Activated naive CD8-positive, alpha-beta T cell treated with anti-CD3 and anti-CD28 coated beads, Interleukin-2, amount 10 ng/mL, durations not matched to agents 7 days and 5 days (primary cell): ENCODE data around the gene DLG1. TPM values are rescaled to one million over a fixed set of nuclear protein-coding genes. Genes with fewer than 3 reads are reported as not detected.

Experiments used
- ATAC-seq: fragments of 150-1000 bp; cut with Tn5 transposase; one replicate; pipeline ENCODE4 v1.10.0; 2021; ENCODE audit warnings: low read depth, moderate library complexity
- POLR2A ChIA-PET: fragments of 350-600 bp; sonication (Branson Sonifier 250); formaldehyde crosslinking; loops from one replicate; lab custom pipeline; 2021; ENCODE audit warnings: antibody characterized with exemption; lab: Charles Lee
- DNase-seq: peaks from one replicate; pipeline ENCODE4 v3.0.0; 2021
- H3K27ac Mint-ChIP-seq: one replicate; pipeline ENCODE4 v1.8.0; 2022; ENCODE audit warnings: mild to moderate bottlenecking, mixed read lengths
- H3K27me3 Mint-ChIP-seq: one replicate; pipeline ENCODE4 v1.8.0; 2022; ENCODE audit warnings: mild to moderate bottlenecking, moderate library complexity, mixed read lengths
- H3K36me3 Mint-ChIP-seq: one replicate; pipeline ENCODE4 v1.8.0; 2021; ENCODE audit warnings: mild to moderate bottlenecking, mixed read lengths
- H3K4me1 Mint-ChIP-seq: one replicate; pipeline ENCODE4 v1.8.0; 2021; ENCODE audit warnings: mixed read lengths
- H3K4me3 Mint-ChIP-seq: one replicate; pipeline ENCODE4 v1.8.0; 2022; ENCODE audit warnings: mild to moderate bottlenecking, moderate library complexity, mixed read lengths
- H3K9me3 Mint-ChIP-seq: one replicate; pipeline ENCODE4 v1.8.0; 2021; ENCODE audit warnings: mixed read lengths
- total RNA-seq, 2 experiments: library from RNA; stranded (reverse); gene quantifications; one replicate each; pipeline ENCODE4 v1.2.3, GENCODE V29; 2021

Gene DLG1
- total RNA-seq, 2 experiments from 2014 or later: 83.4 to 86.5 TPM

DNA sequence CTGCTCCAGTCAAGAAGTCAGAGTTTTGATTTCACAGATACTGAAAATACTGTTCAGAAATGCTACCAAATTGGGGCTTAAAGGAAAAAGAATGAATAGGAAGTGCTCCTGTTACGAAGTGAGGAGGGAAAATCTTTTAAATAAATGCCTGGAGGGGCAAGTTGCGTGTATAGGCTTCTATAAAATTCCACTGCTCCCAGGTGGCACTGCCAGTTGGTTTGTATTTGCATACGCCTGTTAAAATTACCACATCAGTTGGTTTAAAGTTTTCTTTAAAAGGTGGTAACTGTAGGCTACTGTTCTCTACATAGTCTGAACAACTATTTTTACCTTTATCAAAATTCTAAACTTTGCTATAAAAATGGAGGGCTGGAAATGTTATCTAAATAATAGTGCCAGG is 123.5 kb downstream of the DLG1 start:
- no peak for DNase-seq
- Mint-ChIP-seq H3K27me3 (no peaks in the 10 kb centered on the region), H3K4me3 (no peak overlapping the region), H3K9me3 (no peaks in the 10 kb centered on the region), H3K4me1 (peaks cover 2% of the 10 kb centered on the region), H3K36me3 (peaks cover 5% of the 10 kb centered on the region), H3K27ac (no peak overlapping the region)
- POLR2A ChIA-PET: no interaction called here
- no peak for ATAC-seq

DNA sequence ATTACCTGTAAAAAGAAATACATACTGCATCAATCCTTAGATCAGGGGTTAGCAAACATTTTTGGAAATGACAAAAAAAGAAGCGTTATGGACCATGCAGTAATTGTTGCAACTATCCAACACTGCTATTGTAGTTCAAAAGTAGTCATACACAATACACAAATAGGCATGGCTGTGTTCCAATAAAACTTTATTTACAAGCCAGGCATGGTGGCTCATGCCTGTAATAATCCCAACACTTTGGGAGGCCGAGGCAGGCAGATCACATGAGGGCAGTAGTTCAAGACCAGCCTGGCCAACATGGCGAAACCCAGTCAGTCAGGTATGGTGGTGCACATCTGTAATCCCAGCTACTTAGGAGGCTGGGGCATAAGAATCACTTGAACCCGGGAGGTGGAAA is 124.8 kb downstream of the DLG1 start:
- POLR2A ChIA-PET: no interaction called here
- Mint-ChIP-seq H3K4me3 (no peak overlapping the region), H3K36me3 (peaks cover 5% of the 10 kb centered on the region), H3K9me3 (no peaks in the 10 kb centered on the region), H3K27me3 (no peaks in the 10 kb centered on the region), H3K27ac (no peak overlapping the region), H3K4me1 (peaks cover 2% of the 10 kb centered on the region)
- DNase-seq (no peak), ATAC-seq (no peak)

DNA sequence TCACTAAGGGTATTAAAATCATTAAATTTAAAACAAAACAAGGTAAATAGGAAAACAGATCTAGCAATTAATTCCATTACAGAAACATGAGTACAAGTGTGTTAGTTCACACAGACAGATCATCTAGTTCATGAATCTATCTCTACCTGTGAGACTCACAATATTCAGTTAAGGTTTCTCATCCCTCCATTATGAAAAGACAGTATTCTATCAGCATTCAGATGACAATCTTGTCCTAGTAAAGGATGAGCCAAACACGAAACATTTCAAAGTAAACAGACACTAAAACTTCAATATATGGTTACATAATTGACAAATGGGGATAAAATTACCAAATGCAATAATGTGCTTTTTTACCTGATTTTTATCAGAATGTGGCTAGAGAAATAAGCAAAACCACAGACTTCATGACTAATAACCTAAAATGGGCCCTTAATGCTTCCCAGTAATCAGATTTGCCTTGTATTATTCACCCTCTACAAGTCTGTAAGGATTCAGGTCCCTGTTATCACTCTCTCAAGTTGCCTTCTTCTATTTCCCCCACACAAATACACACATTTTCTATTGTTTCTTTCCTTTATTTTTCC is 126.8 kb downstream of the DLG1 start:
- no peak for DNase-seq

DNA sequence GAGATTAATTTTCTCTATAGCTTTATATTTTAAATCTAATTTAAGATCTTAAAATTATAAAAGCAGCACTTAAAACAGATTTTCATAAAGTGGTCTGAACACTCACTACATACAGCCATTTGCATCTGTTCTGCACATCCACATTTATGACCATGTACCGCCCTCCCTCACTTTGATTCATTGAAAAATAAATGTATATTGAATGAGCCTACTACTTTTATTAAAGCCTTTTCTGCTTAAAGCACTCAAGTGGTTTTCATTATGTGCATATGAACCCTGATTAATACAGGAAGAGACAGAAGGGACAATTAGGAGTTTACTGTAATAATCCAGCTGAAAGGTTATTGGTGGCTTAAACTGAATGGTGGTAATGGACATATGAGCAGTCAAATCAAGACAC is 129.4 kb downstream of the DLG1 start:
- H3K4me1 Mint-ChIP-seq: peaks cover 3% of the 10 kb centered on the region
- ATAC-seq (no peak), DNase-seq (no peak)
- no peak overlapping the region for H3K27ac Mint-ChIP-seq
- H3K9me3 Mint-ChIP-seq: no peaks in the 10 kb centered on the region
- H3K27me3 Mint-ChIP-seq: no peaks in the 10 kb centered on the region
- peaks cover 17% of the 10 kb centered on the region for H3K36me3 Mint-ChIP-seq
- POLR2A ChIA-PET: no interaction called here
- H3K4me3 Mint-ChIP-seq: no peak overlapping the region

More for the DNA sequence above, 126.8 kb downstream of the DLG1 start:
- Mint-ChIP-seq H3K36me3 (peaks cover 9% of the 10 kb centered on the region), H3K27ac (no peak overlapping the region), H3K27me3 (no peaks in the 10 kb centered on the region), H3K9me3 (no peaks in the 10 kb centered on the region), H3K4me3 (no peak overlapping the region), H3K4me1 (peaks cover 4% of the 10 kb centered on the region)
- ATAC-seq: no peak
- POLR2A ChIA-PET: no interaction called here

DNA sequence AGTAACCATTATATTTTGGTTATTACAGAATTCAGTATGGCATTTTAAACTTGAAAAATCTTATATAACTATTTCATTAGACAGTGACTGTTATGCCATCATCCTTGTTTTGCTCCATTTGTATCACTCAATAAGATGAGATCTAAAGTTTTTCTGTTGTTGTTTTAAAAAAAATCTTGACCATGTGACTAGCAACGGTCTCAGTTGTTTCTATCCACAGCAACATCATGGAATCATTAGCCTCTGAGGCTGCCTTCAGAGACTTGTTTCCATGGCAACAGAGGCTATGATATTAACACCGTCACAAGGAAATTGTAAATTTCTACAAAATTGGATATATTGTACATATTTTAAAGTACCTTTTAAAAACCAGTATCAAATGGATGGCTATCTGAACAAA is 129.8 kb downstream of the DLG1 start:
- H3K4me1 Mint-ChIP-seq: peaks cover 3% of the 10 kb centered on the region
- no peaks in the 10 kb centered on the region for H3K27me3 Mint-ChIP-seq
- H3K36me3 Mint-ChIP-seq: peaks cover 18% of the 10 kb centered on the region
- DNase-seq (no peak), ATAC-seq (no peak)
- no peak overlapping the region for H3K27ac Mint-ChIP-seq
- no peaks in the 10 kb centered on the region for H3K9me3 Mint-ChIP-seq
- no peak overlapping the region for H3K4me3 Mint-ChIP-seq
- POLR2A ChIA-PET: no interaction called here

DNA sequence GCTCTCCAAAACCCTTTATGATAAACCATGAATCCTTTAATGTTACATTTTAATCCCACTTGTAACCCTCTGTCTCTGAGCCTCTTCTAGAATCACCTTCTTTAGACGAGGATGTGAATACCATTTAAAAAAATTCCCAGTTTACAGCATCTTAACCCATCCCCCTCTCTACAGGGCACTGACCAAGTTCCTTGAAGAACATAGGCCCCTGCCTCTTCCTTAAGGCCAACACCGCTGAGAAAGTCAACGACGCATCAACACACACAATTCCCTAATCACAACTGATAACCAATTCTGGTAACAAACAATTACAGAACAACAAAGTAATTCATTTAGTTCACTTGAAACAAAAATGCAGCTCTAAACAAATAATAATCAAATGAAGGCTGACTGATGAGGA is 130.3 kb downstream of the DLG1 start:
- Mint-ChIP-seq H3K36me3 (peaks cover 20% of the 10 kb centered on the region), H3K27ac (no peak overlapping the region), H3K9me3 (peaks cover 2% of the 10 kb centered on the region), H3K4me1 (peaks cover 5% of the 10 kb centered on the region), H3K4me3 (no peak overlapping the region), H3K27me3 (no peaks in the 10 kb centered on the region)
- ATAC-seq (no peak), DNase-seq (no peak)
- POLR2A ChIA-PET: no interaction called here

DNA sequence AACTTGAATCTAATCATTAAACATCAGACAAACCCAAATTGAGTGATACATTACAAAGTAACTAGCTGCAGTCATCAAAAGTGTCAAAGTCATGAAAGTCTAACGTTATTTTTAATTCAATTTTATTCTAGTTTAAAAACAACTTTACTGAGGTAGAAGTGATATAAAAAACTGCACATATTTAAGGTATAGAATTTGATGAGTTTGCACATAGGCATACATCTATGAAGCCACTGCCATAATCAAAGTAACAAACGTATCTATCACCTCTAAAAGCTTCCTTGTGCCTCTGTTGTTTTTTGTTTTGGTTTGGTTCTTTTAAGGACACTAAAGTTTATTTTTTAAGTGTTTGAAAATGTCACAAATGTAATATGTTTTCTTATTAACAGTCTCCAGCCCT is 130.9 kb downstream of the DLG1 start:
- peaks cover 25% of the 10 kb centered on the region for H3K36me3 Mint-ChIP-seq
- H3K4me3 Mint-ChIP-seq: no peak overlapping the region
- no peak for DNase-seq
- peaks cover 7% of the 10 kb centered on the region for H3K4me1 Mint-ChIP-seq
- POLR2A ChIA-PET: no interaction called here
- no peak for ATAC-seq
- no peaks in the 10 kb centered on the region for H3K27me3 Mint-ChIP-seq
- no peak overlapping the region for H3K27ac Mint-ChIP-seq
- H3K9me3 Mint-ChIP-seq: peaks cover 2% of the 10 kb centered on the region

DNA sequence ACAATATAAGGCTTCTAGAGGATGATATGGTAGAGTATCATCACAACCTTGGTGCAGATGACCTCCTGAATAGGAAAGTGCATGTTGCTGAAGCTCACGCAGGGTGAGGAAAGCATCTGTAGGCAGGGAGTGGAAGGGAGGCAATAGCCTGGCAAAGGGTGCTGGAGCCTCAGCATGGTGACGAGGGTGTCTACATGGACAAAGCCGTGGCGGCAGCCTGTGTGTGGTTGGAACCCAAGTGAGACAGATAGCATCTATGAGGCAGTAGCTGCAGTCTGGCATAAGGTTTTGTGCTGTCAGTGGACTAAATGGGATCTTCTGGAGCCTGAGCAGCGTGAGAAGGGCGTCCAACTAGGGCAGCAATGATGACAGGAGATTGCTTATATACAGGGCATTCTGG is 132.5 kb downstream of the DLG1 start:
- no peak overlapping the region for H3K27ac Mint-ChIP-seq
- peaks cover 7% of the 10 kb centered on the region for H3K4me1 Mint-ChIP-seq
- no peaks in the 10 kb centered on the region for H3K27me3 Mint-ChIP-seq
- POLR2A ChIA-PET: no interaction called here
- H3K9me3 Mint-ChIP-seq: peaks cover 2% of the 10 kb centered on the region
- DNase-seq (no peak), ATAC-seq (no peak)
- peaks cover 25% of the 10 kb centered on the region for H3K36me3 Mint-ChIP-seq
- no peak overlapping the region for H3K4me3 Mint-ChIP-seq

DNA sequence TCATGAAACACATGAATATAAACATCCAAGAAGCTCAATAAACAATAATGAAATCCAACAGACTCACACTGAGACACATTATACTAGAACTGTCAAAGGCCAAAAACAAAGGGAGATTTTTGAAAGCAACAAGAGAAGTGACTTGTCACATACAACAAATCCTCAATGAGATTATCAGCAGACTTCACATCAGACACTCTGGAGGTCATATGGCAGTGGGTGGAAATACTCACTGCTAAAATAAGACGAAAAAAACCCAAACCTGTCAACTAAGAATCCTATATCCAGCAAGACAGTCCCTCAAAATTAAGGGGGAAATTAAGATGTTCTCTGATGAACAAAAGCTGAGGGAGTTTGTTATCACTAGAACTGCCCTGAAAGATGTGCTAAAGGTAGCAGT is 143.4 kb downstream of the DLG1 start:
- Mint-ChIP-seq H3K36me3 (peaks cover 45% of the 10 kb centered on the region), H3K27me3 (no peaks in the 10 kb centered on the region), H3K27ac (no peak overlapping the region), H3K9me3 (peaks cover 21% of the 10 kb centered on the region), H3K4me1 (no peaks in the 10 kb centered on the region), H3K4me3 (no peak overlapping the region)
- POLR2A ChIA-PET: no interaction called here
- DNase-seq (no peak), ATAC-seq (no peak)

DNA sequence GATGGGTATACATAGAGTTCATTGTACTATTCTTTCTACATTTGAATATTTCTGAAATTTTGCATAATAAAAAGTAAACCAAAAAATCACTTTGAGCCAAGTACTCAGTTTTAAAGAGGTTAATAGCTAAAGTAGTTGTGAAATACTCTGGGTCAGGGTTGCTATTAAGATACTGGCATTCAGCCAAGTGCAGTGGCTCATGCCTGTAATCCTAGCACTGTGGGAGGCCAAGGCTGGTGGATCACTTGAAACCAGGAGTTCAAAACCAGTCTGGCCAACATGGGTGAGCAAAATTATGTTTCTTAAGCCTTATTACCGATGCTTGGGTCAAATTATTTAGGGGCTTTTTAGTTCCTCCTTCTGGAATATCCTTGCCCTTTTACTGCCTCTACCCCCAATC is 146.8 kb downstream of the DLG1 start:
- Mint-ChIP-seq H3K9me3 (peaks cover 12% of the 10 kb centered on the region), H3K36me3 (peaks cover 39% of the 10 kb centered on the region)
- no peak for DNase-seq

DNA sequence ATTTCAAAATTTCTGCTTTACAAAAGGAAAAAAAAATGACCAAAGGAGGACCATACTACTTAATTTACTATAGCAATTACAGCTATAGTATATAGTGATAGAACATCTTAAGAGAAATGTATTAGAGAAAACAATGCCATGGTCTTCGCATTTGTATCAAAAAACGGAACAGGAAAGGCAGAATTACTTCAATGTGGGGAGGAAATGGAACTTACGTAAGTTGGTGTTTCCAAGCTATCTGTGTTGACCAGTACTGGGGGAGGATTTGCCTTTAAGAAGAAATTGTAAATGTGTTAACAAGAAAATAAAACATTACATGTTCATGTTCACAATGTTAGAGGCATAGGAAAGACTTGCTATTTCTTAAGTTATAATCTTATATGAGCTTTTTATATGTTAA is 148.9 kb downstream of the DLG1 start:
- POLR2A ChIA-PET: no interaction called here
- peaks cover 7% of the 10 kb centered on the region for H3K4me1 Mint-ChIP-seq
- DNase-seq (no peak), ATAC-seq (no peak)
- no peak overlapping the region for H3K4me3 Mint-ChIP-seq
- H3K27ac Mint-ChIP-seq: no peak overlapping the region
- H3K36me3 Mint-ChIP-seq: peaks cover 33% of the 10 kb centered on the region
- no peaks in the 10 kb centered on the region for H3K27me3 Mint-ChIP-seq
- peaks cover 4% of the 10 kb centered on the region for H3K9me3 Mint-ChIP-seq

More for the DNA sequence above, 146.8 kb downstream of the DLG1 start:
- POLR2A ChIA-PET: no interaction called here
- H3K4me3 Mint-ChIP-seq: no peak overlapping the region
- H3K4me1 Mint-ChIP-seq: peaks cover 4% of the 10 kb centered on the region
- H3K27me3 Mint-ChIP-seq: no peaks in the 10 kb centered on the region
- H3K27ac Mint-ChIP-seq: no peak overlapping the region
- ATAC-seq: no peak

DNA sequence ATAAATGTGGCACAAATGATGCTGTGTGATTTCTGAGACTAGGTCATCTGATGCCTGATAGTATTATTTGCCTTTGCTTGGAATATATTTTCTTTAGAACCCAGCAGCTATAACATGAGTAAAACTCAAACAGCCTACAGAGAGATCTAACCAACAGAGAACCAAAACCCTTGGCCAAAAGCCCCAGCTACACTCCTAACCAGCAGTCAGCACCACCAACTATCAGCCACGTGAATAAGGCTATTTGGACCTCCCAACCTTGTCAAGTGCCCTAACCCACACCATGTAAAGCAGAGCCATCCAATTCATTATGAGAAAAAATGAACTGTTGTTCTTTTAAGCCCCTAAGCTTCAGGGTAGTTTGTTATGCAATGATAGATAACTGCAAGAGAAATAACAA is 154.2 kb downstream of the DLG1 start:
- H3K27me3 Mint-ChIP-seq: no peaks in the 10 kb centered on the region
- ATAC-seq (no peak), DNase-seq (no peak)
- H3K4me3 Mint-ChIP-seq: no peak overlapping the region
- H3K9me3 Mint-ChIP-seq: peaks cover 4% of the 10 kb centered on the region
- peaks cover 5% of the 10 kb centered on the region for H3K4me1 Mint-ChIP-seq
- POLR2A ChIA-PET: no interaction called here
- no peak overlapping the region for H3K27ac Mint-ChIP-seq
- peaks cover 33% of the 10 kb centered on the region for H3K36me3 Mint-ChIP-seq

DNA sequence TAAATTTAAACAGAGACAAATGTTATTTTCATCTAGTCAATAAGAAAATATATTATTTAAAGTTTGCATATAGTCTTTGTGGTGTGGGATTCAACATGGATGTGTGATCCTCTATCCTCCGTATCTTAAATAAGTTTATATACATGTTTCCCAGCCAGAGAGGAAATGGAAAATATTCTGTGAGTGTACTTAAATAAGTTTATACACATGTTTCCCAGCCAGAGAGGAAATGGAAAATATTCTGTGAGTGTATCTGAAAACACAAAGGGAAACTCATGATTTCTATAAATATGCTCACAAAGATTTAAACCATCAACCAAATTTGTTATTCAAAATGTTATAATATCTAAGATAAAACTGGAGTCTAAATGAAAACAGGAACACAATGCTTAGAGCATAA is 158.8 kb downstream of the DLG1 start:
- Mint-ChIP-seq H3K4me1 (no peaks in the 10 kb centered on the region), H3K36me3 (peaks cover 43% of the 10 kb centered on the region), H3K27me3 (no peaks in the 10 kb centered on the region), H3K4me3 (no peak overlapping the region), H3K27ac (no peak overlapping the region), H3K9me3 (peaks cover 11% of the 10 kb centered on the region)
- DNase-seq: no peak
- POLR2A ChIA-PET: no interaction called here
- ATAC-seq: no peak

DNA sequence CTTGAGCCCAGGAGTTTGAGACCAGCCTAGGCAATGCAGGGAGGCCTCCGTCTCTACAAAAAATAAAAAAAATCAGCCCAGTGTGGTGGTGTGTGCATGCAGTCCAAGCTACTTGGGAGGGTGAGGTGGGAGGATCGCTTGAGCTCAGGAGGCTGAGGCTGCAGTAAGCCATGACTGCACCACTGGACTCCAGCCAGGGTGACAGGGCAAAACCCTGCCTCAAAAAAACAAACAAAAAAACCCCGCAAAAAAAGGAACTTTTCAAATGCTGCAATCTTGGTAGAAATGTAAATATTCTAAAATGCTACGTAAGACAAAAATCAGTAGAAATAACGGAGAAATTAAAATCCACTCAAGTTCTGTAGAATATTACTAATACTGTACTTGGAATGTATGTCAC is 160.7 kb downstream of the DLG1 start:
- DNase-seq (no peak), ATAC-seq (no peak)
- POLR2A ChIA-PET: no interaction called here
- Mint-ChIP-seq H3K4me1 (peaks cover 3% of the 10 kb centered on the region), H3K27ac (no peak overlapping the region), H3K36me3 (peaks cover 52% of the 10 kb centered on the region), H3K27me3 (no peaks in the 10 kb centered on the region), H3K9me3 (peaks cover 18% of the 10 kb centered on the region), H3K4me3 (no peak overlapping the region)

DNA sequence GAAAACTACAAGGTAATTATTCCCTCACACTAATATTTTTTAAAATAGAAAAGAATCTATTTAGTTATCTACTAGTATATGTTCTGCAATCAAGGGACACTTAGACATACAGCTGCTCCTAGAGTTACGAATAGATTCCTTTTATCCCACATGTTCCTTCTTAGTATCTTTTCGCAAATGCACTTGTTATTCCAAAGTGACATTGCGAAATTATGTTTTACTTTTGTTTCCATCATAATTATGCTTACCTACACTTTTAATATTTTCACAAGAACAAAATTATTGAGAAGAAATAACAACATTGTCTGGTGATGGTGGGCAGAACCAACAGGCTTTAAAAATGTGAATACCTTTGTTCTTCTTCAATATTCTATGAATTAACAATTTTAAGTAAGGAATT is 161.7 kb downstream of the DLG1 start:
- H3K27ac Mint-ChIP-seq: no peak overlapping the region
- H3K4me1 Mint-ChIP-seq: peaks cover 3% of the 10 kb centered on the region
- DNase-seq: no peak
- peaks cover 18% of the 10 kb centered on the region for H3K9me3 Mint-ChIP-seq
- POLR2A ChIA-PET: no interaction called here
- no peak for ATAC-seq
- no peaks in the 10 kb centered on the region for H3K27me3 Mint-ChIP-seq
- H3K36me3 Mint-ChIP-seq: peaks cover 55% of the 10 kb centered on the region
- H3K4me3 Mint-ChIP-seq: no peak overlapping the region
